HG02642 (cell line): ENCODE results near the gene MITF.

Source experiments
- ATAC-seq: cut with Tn5 transposase; IDR thresholded peaks from one replicate; pipeline ENCODE4 v1.9.1; 2021; ENCODE audit warnings: mild to moderate bottlenecking; ENCODE audit not compliant: unreplicated experiment, poor library complexity

The MITF gene

DNA sequence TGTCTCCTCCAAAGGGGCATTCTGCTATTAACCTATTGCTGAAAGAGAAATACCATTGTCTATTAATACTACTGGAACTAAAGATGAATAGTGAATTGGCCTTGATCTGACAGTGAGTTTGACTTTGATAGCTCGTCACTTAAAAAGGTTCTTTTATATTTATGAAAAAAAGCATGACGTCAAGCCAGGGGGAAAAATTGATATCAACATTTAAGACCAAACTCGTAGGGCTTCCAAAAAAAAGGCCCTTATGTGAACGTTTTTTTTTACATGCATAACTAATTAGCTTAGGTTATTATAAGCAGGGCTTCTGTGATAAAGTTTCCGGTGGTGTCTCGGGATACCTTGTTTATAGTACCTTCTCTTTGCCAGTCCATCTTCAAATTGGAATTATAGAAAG is 197.0 kb downstream of the MITF start:
- ATAC-seq = no peak

DNA sequence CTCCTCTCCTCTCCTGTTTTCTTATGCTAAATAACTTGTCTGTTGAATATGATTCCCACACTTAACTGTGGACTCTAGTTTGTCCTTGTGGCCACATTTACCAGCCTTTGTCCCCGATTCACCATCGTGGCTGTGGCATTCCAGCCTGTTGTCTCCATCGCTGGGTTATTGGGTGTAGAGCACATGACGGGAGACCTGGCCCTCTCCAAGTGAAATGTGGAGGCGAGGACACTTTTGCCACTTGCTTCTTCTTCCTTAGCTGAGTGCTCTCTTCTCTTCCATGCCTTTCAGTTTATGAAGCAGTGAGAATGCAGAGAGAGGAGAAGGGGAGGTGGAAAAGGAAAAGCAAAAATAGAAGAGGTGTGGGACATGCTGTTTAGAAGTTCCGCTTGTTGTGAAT is 198.8 kb downstream of the MITF start:
- ATAC-seq = no peak

DNA sequence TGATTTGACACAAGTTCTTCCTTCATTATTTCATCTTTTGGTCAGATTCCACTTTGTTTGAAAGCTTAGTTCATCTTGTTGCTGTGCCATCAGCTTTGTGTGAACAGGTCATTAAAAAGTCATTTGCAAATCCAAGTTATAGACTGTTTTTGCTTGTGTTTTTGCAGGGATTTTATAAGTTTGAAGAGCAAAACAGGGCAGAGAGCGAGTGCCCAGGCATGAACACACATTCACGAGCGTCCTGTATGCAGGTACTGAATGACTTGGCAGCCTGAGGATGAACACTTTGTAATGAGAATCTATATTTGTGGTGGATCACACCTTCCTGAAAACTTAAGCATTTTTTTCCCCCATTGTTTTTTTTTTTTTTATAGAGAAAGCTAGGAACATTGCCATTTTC is 199.7 kb downstream of the MITF start:
- ATAC-seq = no peak

DNA sequence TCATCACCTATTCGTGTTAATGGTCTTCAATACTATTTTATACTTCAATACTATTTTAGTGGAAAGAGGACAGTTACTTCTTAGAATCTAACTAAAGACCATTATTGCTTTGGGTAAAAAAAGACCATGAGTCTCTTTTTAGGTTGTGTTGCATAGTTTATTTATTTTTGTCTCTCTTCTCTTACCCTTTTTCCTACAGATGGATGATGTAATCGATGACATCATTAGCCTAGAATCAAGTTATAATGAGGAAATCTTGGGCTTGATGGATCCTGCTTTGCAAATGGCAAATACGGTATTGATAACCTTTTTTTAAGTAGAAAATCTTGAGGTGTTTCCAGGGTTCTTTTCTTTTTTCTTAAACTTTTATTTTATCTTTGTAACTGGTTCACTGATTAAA is 201.8 kb downstream of the MITF start:
- no peak for ATAC-seq

DNA sequence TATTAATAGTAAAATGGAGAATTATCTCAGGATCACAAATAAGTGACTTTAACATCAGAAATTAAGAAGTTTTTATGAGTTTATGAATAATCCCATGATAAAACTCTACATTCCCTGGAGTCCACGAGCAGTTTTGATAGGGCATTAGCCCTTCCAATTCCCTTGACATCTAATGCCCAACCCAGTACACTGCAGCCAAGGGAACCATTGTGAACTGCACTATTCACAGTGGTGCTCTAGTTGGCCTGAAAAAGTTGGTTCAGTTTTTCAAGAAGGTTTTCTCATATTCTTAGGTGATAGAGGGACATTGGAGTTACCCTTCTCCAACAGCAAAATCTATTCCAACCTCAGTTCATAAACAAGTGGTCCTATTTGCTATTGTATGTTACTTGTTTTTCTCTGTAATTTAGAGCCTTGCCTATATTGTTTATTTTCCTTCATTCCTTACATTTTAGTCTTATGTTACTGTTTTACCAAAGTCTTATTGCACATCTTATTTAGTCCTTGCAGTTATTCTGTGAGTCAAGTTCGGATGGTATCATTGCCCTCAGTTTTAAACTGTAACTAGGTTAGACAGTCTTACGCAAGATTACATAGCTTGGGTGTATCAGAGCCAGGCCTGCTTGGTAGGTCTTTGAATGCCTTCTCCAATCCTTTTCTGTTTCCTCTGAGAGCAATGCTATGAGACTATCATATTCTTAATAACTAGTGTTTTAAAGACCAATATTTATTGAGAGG is 202.3 kb downstream of the MITF start:
- ATAC-seq = no peak

DNA sequence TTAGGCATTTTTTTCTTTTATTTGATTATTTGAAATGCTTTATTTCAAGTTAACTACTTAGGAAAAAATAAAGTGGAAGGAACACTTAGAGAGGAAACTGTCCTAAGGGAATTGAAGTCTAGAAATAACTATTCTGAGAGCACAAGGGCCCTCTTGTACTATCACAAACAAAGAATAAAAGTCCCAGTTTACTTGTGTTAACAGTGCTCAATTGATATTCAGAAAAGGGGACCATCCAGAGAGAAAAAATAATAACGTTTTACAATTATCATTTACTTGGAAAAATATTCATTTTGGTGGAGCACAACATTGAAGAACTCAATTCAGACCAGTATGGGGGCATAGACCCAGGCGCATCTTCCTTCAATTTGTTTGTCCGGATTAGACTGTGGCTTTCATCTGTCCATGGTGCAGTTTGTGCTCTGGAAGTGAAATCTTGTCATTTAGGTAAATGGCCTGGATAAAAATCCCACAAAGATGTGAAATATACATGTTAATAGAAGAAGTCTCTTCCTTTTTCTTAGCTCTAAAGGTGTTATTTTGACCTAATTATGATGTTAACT is 205.7 kb downstream of the MITF start:
- no peak for ATAC-seq

DNA sequence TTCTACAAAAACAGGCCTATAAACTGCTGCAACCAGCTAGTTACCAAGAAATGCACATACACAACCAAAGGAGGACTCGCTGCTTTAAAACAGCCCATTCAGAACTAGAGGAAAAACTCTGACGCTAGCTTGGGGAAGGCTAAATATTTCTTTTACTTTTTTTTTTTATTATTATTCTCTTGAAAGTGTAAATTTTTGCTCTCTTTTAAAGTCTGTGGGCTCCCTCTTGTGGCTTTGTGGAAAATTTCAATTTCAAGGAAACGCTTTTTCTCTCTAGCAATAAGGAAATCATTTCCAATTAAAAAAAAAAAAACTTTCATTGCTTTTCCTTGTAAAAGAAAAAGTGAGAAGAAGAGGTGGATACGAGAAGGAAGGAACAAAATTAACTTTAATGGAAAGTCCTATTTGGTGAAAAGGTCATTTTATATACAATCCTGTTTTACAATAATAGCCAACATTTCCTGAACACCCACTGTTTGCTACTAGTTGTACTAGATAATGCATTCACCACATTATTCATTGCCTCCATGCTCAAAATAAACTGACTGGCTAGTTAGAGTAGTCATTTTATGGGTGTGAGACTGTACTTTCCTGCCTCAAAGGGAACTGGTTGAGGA is 209.1 kb downstream of the MITF start:
- no peak for ATAC-seq

DNA sequence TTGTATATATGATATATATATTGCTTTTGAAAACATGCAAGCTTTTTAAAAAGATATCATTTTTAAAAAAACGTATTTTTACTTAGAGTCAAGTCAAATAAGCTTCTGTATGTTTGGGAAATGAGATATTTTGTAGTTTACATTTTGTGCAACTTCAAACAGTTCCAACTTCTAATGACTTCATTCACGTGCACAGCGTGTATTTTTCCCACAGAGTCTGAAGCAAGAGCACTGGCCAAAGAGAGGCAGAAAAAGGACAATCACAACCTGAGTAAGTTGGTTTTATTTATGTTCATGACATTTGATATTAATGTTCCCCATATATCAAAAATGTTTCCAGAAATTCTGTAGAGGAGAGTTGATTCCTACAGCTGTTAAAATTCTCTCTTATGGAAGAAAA is 212.4 kb downstream of the MITF start:
- ATAC-seq = no peak

DNA sequence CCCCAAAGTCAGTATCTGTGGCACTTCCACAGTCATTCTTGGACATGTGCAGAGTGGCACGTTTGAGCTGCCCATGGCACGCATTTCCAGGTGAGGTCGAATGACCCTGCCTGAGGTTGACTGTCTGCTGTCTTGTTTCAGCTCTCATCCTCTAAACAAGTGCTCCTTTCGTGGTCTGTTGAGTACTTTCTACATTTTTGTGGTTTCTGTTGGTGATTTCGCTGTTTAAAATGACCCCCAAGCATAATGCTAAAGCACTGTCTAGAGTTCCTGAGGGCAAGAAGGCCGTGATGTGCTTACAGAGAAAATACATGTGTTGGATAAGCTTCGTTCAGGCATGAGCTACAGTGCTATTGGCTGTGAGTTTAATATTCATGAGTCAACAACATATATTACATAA is 220.3 kb downstream of the MITF start:
- no peak for ATAC-seq

DNA sequence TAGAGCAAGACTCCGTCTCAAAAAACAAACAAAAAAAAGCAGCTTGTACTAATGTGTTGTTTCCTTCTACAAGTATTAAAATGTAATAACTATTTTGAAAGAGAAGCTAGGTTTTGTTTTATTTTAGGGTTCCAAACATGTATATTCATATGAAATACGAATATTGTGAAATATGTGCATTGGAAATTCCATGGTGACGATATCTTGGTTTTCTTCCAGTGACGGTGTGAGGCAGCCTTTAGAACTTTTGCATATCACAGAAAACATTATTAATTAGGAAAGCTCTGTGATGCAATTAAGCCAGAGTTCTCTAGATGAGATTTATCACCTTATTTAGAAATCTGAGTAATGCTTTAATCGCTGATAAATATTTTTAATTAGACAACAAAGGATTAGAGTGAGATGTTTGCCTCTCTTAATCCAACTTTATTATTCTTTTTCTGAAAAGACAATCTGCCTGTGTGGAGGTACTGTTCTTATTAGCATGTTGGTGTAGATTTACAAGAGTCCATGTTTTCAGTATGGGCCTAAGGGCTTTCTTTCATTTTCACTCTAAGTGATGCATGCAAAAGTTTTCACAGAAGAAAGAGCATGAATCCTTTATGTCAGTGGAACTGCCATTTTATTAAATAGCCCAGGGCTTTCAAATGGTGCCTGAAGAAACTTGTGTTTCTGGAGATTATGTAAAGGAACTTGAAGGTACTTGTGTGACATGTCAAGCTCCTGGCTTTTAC is 222.6 kb downstream of the MITF start:
- no peak for ATAC-seq

DNA sequence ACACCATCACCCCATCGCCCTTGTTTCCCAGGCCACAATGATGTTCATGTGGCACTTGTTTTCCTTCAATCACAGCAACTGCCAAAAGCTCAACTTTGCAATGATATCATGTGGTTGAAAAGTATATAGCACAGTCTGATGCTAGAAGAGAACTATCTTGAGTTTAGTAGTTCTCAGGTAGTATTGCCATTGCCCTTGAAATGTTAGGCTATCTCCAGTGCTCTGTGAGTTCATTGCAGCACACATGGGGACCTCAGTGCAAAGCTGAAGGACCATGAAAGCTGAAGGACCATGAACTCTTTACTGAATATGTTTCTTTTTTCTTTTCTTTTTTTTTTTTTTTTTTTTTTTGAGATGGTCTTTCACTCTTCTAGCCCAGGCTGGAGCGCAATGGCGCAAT is 224.4 kb downstream of the MITF start:
- ATAC-seq = no peak

DNA sequence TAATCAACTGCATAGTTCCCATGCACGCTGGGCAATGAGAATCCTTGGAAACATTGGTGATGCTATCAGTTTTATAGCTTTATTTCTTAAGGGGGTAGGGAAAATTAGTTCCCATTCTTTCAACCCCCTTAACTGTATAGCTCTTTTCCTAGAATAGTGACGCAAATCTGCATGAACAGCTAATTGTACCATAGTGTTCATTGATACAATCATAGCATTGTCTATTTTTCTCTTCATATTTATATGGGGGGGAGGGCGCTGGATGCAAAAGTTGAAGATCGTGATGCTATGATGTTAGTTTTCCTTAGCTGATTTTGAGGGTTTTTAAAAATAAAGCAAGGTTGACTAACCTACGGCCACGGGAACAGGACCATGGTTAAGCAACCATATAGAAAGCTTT is 227.9 kb downstream of the MITF start:
- no peak for ATAC-seq

DNA sequence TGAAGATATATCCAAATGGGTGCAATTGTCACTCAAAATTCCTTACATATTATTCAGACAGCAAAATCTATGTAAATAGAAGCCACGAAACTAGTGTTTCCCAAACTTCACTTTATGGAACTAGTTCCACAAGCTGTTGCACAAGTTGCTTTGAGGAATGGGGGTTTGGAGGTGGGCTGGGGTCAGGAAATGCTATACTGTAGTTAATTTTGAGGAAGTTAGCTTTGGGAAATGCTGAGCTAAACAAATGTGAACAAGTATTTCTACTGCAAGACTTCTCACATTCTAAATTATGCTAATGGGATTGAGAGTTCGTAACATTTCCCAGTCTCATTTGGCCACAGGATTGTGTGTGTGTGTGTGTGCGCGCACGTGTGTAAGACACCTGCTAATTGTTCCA is 231.6 kb downstream of the MITF start:
- ATAC-seq = no peak

DNA sequence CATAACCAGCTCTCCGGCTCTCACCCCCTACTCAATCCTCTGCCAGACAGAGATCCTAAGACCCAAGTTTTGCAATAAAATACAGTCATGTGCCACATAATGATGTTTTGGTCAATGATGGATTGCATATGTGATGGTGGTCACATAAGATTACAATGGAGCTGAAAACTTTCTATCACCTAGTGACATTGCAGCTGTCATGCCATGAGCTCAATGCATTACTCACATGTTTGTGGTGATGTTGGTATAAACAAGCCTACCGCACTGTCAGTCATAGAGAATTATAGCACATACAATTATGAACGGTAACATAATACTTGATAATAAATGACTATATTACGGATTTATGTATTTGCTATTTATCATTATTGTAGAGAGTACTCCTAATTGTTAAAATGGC is 233.4 kb downstream of the MITF start:
- no peak for ATAC-seq

DNA sequence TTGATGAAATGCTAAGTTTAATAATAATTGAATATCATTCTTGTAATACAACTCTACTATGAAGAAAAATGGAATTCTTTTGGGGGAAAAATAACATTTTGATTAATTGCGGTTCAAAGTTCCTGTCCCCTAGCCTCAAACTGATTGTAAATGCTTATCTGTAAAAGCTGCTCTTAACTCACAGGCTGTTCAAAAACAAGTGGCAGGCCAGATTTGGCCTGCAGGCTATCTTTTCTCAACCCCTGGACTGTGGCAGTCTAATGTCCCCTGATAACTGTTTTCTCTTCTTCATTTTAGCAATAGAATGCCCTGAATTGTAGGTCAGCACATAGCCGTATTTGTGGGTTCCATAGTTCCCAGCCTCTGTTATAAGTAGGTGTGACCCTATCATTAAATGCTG is 236.8 kb downstream of the MITF start:
- no peak for ATAC-seq

DNA sequence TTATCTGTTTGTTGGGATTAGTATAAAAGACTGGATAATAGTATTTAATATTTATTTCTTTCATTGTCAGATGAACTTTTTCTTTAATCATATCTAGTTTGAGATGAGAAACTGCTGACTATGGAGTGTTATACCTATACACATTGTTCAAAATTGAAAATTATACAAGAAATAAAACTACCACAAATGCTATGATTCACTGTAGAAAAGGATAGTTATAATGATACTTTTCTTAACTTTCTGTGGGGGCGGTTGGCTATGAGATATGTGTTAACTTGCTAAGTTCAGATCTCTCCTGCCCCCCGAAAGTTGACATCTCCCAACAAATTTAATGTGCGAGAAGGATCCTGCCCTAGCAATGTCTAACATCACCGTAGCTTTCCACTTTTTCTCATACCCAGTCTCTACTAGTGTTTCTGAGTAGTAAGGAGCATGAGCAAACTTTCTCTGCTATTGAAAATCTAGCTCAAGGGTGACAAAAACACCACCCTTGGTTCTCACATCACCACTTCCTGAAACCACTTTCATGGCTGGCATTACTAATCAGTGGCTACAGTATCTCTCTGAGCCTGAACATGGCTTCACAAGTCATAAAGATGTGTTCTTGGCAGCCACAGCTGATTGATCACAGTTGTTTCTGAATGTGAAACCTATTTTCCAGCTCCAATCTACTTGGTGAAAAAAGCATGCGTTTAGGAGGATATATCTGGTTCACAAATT is 244.4 kb downstream of the MITF start:
- ATAC-seq = no peak

DNA sequence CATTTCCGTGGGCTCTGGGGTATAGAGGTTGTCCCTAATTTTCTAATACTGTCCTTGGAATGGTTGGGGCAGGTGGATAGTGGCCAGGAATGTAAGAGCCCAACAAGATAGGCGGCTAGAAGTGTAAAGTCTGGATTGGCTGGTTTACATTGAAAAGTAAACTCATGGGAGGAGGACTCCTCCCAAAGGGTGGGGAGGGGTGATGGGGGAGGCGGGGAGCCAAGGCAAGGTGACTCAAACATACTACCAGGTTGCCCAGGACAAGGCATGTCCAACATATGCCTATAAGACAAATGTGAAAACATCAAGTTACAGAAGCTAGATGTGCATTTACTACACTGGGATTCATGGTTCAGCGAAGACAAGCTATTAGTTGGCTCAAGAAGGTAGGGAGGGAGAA is 246.0 kb downstream of the MITF start:
- no peak for ATAC-seq

DNA sequence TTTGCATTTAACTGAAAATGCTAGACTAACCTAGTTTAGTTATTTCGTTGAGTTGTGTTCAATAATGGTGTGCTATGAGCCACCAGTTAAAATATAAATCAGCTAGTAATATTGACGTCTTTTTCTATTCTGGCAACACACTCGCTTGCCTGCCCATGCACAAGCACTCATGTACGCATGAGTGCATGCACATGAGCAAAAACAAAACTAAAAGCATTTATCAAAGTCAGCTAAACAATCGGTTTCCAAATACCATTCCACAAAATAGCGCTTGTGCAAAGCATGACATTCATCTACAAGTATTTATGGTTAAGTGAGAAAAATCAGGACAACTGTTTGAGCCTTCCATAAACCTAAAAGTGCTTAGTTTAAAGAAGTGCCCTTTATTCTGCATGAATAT is 247.2 kb downstream of the MITF start:
- no peak for ATAC-seq

DNA sequence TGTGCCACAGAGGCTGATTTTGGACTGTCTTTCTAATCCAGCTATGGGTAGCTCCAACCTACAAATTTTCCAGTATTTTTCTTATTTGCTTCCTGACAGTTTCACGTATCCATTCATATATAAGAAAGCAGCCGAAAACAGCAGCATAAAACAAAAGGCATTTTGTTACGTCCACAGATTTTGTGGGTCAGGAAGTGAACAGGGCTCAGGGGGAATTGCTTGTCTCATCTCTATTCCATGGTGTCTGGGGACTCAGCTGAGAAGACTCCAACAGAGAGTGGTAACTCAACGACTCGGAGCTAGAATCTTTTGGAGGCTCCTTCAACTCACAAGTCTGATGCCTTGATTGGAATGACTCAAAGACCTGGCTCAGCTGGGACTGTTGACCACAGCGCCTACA is 248.6 kb downstream of the MITF start:
- ATAC-seq = no peak

DNA sequence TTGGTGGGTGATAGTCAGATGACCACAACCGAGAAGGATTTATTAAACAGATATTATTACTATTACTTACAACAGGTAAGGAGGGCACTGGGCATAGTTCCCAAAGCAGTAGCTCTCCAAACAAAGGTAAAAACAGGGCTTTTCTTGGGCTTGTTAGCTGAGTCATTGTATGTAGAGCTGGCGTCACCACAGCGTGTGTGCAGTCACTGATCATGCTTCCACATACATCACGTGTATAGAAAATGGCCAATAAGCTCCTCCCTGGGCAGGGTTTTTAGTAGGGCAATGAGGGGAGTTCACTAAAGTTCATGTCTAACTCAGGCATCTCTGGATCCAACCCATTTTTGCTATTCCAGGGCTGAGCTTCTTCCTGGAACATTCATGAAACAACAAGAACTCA is 254.5 kb downstream of the MITF start:
- ATAC-seq = no peak

DNA sequence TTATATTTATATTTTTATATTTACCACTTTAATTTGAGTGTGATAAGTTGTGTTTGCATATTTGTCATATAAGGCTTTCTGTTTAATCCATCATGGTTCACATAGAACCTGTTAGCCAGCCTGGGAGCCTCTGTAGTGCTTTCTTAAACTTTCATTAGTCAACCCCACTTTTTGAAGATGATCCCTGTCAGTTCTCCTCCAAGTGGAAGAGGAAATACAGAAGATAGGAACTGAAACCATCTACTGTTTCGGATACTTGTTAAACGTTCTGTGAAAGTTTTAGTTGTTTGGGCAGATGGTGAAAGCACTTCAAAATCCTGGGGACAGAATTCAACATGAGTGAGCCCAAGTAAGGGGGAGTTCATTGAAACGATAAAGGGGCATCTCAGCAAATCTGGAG is 255.7 kb downstream of the MITF start:
- no peak for ATAC-seq
